DMS153 (cell line): ENCODE measurements around the gene SGMS1.

Experiments
- DNase-seq: peaks from one replicate; lab custom pipeline; 2025; lab: John Stamatoyannopoulos, UW

Gene SGMS1

GRCh38 chr10:50333872-50334271, 289.9 kb downstream of the SGMS1 start:
- DNase-seq = no peak

DNA sequence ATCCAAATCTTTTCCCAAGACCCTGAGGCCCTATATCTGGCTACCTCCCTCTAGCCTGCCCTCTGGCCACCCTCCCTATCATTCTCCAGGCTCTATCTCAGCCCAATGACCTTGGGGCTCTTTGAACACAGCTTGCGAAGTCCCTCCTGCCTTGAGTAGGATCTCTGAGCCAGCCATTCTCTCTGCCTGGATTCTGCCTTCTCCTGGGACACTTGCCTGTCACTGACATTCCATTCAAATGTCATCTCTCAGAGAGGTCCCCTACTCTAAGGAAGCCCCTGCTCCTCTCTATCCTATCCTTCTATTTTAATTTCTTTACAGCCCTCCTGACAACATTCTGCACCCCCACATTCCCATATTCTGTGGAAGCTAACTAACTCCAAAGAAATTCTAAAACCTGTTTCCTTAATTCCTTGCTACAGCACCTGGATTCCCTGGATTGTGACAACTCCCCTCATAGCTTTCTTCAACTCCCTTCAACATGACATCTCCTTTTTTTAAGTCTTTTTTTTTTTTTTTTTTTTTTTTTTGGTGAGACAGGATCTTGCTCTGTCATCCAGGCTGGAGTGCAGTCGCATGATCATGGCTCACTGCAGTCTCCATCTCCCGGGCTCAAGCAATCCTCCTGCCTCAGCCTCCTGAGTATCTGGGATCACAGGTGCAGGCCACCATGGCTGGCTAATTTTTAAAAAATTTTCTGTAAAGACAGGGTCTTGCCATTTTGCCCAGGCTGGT, 291.5 kb downstream of the SGMS1 start:
- no peak for DNase-seq

DNA sequence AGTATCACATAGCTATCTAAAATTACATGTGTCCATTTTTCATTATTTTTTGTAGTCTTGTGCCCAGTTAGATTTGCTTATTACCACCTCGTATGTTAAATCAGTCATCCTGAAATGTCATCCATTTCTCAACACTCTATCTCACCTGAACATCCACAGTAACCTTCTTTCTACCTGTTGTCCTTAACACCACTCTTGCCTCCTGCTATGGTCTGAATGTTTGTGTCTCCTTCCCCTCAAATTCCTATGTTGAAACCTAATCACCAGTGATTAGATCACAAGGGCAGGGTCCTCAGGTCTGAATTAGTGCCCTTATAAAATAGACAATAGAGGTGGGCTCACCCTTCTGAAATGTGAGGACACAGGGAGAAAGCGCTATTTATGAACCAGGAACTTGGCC, 292.3 kb downstream of the SGMS1 start:
- no peak for DNase-seq

- DNase-seq = no peak
Observed at GRCh38 chr10:50326757-50327701, 296.7 kb downstream of the SGMS1 start.

DNA sequence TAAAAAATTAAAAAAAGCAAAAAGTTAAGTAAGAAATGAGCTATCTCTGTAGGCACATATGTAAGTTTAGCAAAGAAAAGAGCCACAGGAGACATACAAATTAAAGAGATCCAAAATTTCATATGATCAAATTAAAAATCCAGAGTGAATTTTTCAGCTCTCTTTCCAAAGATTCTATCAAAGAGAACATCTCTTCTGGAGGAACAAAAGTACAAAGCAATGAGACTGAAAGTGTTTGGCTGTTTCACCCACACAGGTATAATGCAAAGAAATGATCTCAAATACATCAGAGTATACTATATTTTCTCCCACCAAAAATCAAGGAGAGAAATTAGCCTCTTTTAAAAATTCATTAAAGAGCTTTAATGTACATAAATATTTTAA, 297.6 kb downstream of the SGMS1 start:
- no peak for DNase-seq

GRCh38 chr10:50325449-50326171, 298.1 kb downstream of the SGMS1 start:
- DNase-seq = no peak

DNA sequence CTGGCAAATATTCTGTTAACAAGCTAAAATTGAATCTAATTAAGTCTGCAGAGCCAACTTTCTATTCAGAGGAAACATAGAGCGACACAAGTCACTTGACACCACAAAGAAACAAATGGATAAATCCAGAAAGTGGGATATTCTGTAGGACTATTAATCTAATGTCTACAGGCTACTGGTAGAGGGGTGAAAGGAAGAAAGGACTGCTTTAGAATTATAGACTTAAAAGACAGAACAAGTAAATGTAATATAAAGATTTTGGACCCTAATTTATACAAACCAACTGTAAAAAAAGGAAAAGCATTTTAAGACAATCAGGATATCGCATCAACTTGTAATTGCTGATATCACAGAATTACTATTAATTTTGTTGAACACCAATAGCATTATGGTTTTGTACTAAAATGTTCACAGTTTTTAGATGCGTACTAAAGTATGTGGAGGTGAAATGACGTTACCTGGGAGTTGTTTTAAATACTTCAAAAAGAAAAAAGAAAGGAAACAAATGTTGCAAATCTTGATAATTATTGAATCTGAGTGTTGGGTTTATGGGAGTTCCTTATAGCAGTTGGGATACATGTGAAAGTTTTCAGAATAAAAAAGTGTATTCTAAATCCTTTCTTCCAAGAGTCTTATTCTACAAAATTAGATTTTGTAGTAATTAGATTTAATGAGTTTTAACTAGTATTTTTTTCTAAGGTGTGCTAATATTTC, 298.9 kb downstream of the SGMS1 start:
- no peak for DNase-seq

DNA sequence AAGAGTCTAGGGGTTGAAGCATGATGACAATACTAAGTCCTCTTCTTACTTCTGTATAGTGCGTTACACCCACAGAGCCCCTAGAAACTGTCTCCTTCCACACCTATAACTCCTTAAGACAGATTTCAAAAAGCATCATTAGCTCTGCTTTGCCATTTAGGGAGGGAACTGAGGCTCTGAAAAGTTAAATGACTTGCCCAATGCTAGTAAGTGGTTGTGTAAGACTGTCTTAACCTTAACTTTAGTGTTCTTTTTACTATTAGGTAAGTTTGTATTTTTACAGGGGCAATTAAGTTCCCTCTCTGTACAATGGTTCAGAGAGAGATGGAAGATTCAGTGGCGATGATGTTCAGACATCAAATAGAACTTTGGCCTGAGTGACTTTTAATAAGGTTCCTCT, 299.7 kb downstream of the SGMS1 start:
- DNase-seq = no peak

- DNase-seq = no peak
Observed at GRCh38 chr10:50322077-50322476, 301.7 kb downstream of the SGMS1 start.

- no peak for DNase-seq
Observed at GRCh38 chr10:50318129-50318528, 305.6 kb downstream of the SGMS1 start.

DNA sequence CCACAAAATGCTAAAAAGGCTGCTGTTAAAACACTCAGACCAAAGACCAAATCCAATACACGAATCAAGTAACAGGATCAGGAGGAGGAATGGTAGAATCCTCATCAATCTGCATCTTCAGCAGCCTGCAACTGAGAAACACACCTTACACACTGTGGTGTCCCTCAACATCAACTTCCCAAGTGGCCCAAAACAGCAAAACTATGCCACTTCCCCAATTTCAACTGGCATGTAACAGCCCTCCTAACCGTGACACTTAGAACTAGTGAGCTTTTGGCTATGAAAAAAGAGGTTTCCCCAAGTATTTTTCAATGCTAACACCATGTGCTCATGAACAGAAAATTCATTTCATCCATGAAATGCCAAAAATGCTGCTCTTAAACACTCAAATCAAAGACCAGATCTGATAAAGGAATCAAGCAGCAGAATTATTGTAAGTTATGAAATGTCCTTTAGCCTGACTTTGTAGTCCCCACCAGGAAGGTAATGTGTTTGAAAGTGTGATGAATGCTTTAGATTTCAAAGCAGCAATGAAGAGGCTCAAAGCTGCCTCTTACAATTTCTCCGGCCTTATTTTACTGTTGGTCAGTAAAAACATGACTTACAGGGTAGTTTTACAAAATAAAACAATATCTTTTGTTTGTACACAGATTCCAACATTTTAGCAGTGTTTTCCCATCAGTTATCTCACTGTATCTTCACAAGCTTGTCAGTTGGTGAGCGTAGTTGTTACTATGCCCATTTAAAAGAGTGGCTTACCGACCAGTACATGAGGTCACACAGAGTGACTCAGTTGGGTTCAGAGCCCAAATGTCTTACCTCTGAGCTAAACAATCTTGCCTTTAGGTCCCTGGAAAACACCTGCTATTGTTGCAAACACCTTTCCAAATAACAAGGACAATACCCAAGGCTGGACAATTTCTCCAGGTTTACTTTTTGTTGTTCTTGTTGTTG, 306.8 kb downstream of the SGMS1 start:
- DNase-seq = no peak

DNA sequence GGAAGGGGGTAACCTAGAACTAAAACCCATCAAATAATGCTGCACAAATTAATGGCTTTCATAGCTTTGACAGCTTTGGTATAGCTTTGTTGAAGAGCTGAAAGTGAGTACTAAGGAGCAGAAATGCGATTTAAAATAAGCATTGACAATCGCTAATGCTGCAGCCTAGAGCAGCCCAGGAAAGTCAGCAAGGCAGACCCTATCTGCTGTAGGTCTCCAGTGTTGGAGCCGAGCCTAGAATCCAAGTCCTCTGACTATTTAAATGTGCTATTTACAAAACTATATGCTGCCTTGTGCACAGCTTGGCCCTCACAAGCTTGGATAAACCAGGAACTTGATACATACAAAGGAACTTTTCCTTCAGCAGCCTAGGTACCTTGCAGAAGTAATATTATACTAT, 307.6 kb downstream of the SGMS1 start:
- no peak for DNase-seq

DNA sequence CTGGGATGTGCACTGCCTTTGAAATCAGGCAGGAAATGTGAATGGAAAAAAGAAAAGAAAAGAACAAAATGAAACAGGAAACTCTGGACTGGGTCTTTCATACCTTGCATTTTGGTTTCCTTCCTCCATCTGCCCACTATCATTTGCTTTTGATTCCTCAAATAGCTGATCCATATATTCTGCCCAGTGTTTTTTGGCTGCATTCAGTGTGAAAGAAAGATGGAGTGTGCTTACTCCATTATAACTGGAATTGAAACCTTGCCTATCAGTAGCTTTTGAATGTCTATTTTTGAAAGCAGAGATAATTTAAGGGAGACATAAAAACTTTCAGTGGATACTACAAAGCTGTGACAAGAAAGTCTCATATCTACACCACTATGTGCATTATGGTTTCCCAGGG, 308.3 kb downstream of the SGMS1 start:
- no peak for DNase-seq

DNA sequence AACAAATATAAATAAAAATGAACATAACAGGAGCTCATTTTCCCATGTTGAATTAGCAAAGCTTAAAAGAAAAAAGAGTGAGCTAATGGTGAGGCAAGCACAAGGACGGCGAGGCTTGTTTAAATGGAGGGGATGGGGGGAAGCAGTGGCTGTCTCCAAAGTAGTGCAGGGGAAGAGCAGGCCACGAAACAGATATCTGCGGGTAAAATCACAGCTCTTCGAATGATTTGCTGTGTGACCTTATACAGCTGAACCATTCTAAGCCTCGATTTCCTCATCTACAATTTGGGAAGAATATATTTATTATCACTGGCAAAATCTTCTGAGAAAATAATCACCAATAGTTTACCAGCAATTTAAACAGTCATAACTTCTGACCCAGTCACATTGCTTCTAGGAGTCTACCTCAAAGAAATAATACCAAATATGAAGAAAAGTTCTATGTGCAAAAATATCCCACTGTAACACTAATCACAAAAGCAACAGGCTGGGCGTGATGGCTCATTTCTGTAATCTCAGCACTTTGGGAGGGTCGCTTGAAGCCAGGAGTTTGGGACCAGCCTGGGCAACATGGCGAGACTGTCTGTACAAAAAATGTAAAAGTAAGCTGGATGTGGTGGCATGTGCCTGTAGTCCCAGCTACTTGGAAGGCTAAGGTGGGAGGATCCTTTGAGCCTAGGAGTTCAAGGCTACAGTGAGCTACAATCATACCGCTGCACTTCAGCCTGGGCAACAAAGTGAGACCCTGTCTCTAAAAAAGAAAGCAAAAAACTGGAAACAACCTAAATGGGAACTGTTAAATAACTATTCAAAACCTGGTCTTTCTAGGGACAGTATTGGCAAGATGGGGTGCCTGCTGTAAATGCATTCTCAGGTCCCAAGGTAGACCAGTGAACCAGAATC, 309.3 kb downstream of the SGMS1 start:
- no peak for DNase-seq

DNA sequence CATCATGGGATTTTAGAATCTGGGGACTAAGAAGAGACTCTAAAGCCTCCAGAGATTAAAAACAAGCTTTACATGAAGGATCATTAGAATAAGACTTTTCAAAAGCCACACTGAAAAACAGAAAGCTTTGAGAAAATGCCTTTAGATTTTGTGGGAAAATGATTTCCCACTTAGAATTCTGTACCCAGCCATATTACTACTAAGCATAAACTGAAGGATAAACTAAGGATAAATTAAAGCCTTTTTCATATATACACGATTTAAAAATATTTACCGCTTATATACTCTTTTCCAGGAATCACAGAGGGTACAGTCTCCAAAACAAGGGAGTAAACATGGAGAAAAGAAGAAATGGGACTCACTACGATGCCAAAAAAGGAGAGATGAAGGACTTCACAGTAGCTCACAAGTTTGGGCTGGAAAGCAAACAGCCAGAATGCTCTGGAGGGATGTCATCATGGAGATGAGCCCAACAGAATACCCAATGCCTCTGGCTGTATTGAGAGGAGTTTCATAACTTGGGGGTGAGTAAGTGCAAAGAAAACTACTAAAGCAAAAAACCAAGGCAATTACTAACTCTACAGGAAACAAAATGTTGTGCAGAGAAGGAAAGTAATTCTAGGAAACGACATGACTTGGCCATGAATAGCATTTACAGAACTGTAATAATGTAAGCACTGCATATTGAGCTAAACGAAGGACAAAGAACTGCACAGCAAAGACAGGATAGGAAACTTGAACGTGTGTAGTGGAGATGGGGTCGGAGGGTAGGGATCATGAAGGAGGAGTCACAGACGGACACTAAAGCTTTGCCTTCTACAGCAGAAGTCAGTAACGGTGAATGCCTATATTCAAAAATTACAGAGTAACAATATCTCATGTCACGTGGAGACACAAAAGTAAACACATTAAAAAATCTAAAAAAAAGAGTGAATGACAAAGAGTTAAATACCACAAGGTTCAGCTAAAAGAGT, 311.0 kb downstream of the SGMS1 start:
- DNase-seq = no peak

- DNase-seq = no peak
Observed at GRCh38 chr10:50310560-50311174, 313.1 kb downstream of the SGMS1 start.

DNA sequence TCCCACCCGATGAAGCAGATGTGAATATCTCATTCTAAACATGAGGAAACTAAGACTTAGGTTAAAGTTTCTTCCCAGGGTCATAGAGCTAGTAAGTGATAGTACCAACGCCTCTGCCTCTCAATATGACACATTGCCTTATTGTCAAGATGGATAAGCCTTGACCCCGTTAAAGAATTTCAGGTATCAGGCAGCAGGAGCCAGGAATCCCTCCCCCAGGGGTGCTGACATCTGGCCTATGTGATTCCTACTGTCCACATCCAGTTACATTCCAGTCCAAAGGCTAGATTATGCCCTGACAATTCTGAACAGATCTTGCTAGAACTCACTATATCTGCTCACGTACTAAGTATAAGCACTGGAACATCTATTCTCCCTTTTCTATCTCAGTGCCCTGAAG, 314.4 kb downstream of the SGMS1 start:
- DNase-seq = no peak

DNA sequence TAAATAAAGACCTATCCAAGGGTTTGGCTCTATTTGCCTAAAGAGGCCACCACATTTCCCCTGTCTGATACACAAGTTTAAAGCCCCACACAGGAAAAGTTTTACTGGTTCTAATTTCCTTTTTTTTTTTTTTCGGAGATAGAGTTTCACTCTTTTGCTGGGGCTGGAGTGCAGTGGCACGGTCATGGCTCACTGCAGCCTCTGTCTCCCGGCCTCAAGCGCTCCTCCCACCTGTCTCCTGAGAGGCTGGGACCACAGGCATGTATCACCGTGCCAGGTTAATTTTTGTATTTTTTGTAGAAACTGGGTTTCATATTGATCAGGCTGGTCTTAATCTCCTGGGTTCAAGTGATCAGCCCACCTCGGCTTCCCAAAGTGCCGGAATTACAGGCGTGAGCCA, 319.1 kb downstream of the SGMS1 start:
- no peak for DNase-seq
